ENCODE results near the gene MICAL2. TPM values are rescaled to one million over a fixed set of nuclear protein-coding genes. Genes with fewer than 3 reads are reported as not detected.

MICAL2 gene
- total and polyA plus RNA-seq, 2 of the 8 experiments (the other 6 are each of a cell fraction or from before 2014, with no cell fraction given), result 1.3 to 4.1 TPM

DNA sequence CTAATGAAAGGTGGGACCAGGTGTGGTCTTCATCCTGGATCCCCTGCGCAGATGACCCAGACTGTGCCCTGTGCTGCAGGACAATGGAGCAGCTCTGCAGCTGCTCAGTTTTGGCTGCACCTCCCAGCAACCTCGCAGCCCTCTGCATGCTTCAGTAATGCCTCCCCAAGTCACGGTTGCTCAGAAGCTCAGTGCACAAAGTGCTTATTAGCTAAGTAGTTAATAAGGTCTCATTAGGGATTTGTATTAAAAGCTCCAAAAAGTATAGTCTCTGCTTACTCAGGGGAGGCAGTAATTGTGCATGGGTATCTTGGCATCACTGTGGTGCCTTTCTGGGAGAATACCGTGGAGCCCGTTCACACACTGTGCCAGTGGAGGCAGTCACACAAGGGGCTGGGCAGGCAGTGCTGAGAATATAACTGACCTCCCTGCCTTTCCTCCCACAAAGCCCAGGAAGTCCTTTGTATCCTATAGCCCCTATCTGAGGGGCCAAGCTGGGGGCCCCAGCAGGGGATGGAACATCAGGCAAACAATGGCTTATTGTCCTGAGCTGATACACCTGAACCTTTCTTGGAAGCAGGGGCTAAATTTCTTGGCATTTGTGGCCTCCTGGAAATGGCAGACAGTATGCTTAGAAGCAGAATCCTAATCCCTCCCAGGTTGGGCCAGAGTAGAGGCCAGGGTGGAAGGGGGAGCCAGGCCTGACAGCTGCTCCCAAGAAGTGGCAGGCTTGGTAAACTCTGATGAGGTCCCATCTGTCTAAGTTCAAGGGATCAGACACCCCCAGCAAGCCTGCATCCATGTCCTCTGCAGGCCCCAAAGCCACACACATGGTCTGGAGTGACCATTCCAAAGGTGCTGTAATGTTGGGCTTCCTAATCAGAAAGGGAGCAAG lies 141.5 kb downstream of the MICAL2 start:
- ChIA-PET CTCF (ENCODE audit: partially characterized antibody) (interaction anchor here (1.0 to 4.2 kb wide), 12 partner anchors 9 to 207 kb away, joined by 3 to 25 read pairs (median 4); no protein-coding TSS in a partner anchor), POLR2A (ENCODE audit: partially characterized antibody) (interaction anchor here (0.5 to 1.9 kb wide), 3 partner anchors 9 to 180 kb away, joined by 3 to 6 read pairs (median 3); no protein-coding TSS in a partner anchor)
- Histone ChIP-seq H3K9me3 (ENCODE audit: insufficient read depth in 2 of 2, low read depth in 1 of 2, low read length in 1 of 2) (no peaks in the 10 kb centered on the region), H4K8ac (ENCODE audit: extremely low read depth, insufficient read depth, low read length) (no peak overlapping the region), H3K4me2 (ENCODE audit: insufficient read depth in 1 of 2, low read depth in 2 of 2, low read length in 2 of 2) (no peak overlapping the region), H2BK120ac (replicated peaks; ENCODE audit: low read depth, low read length) (no peak overlapping the region), H3K79me2 (ENCODE audit: control insufficient read depth in 1 of 2, insufficient read depth in 2 of 2, low read length in 2 of 2) (no peaks in the 10 kb centered on the region), H3K4me3 (ENCODE audit: extremely low read depth in 1 of 4, insufficient read depth in 2 of 4, low read depth in 3 of 4, low read length in 4 of 4) (no peak overlapping the region), H2AFZ (ENCODE audit: low read length) (no peak overlapping the region), H4K91ac (replicated peaks; ENCODE audit: insufficient read length, low read length) (peak overlapping the region; percentile 15), H3K18ac (ENCODE audit: extremely low read depth, low read length) (no peak overlapping the region; the same call in 1 of the 2 replicates), H3K23ac (ENCODE audit: insufficient read length) (no peak overlapping the region), H3K23me2 (ENCODE audit: low read depth, low read length) (no peaks in the 10 kb centered on the region), H2BK12ac (ENCODE audit: low read depth, low read length) (peak overlapping the region; percentile 94; the same call in 1 of the 2 replicates), H4K5ac (ENCODE audit: insufficient read length, low read depth, low read length) (no peak overlapping the region), H3K4me1 (replicated peaks in 1 of 4; ENCODE audit: control insufficient read depth in 3 of 4, insufficient read depth in 4 of 4, low read length in 3 of 4) (peaks cover 5 to 14% (median 11%) of the 10 kb centered on the region in 4 experiments; a peak in 4 of 7 replicates), H4K20me1 (replicated peaks in 1 of 2; ENCODE audit: control insufficient read depth in 1 of 2, insufficient read depth in 2 of 2, low read length in 2 of 2) (no peaks in the 10 kb centered on the region), H3K4ac (replicated peaks; ENCODE audit: insufficient read length, low read depth, low read length) (peak overlapping the region; percentile 25), H2AK5ac (ENCODE audit: low read depth, low read length) (0 out of 2 replicates have a peak overlapping the region, but pooled peaks have one; percentile 30), H3K9ac (replicated peaks in 1 of 4; ENCODE audit: extremely low read depth in 1 of 4, low read depth in 3 of 4, low read length in 3 of 4) (no peak overlapping the region), H3K56ac (replicated peaks; ENCODE audit: insufficient read length, low read depth, low read length) (no peak overlapping the region), H3K27me3 (replicated peaks in 1 of 4; ENCODE audit: control insufficient read depth in 3 of 4, extremely low read depth in 1 of 4, insufficient read depth in 3 of 4, low read length in 3 of 4) (0 out of 7 replicates have a peak, but pooled peaks cover 0 to 2% (median 0%) of the 10 kb centered on the region in 4 experiments), H3K27ac (ENCODE audit: low read depth, low read length) (no peak overlapping the region), H2BK5ac (ENCODE audit: low read depth, low read length) (0 out of 2 replicates have a peak overlapping the region, but pooled peaks have one; percentile 44), H2BK20ac (ENCODE audit: low read length) (no peak overlapping the region; the same call in 1 of the 2 replicates), H3K36me3 (ENCODE audit: control insufficient read depth in 2 of 4, insufficient read depth in 4 of 4, low read length in 3 of 4) (no peaks in the 10 kb centered on the region), H3K79me1 (ENCODE audit: low read depth, low read length) (no peaks in the 10 kb centered on the region), H3K14ac (ENCODE audit: insufficient read length) (no peak overlapping the region), H2BK15ac (ENCODE audit: low read length) (0 out of 2 replicates have a peak overlapping the region, but pooled peaks have one; percentile 61)
- FAIRE-seq, result no peak
- no peak for DNase-seq (ENCODE audit: low read depth in 1 of 2, low spot score in 2 of 2)
- 86% methylated on average over 5 of the region's 5 CpGs; no CpG with 5 or more reads in 1 of the 2 experiments for WGBS, 2 experiments (ENCODE audit: extremely low coverage in 1 of 2, insufficient coverage in 1 of 2, insufficient read length in 1 of 2, insufficient replicate concordance in 2 of 2, low coverage in 1 of 2, low lambda C conversion rate in 2 of 2, missing lambda C conversion rate in 1 of 2)
- no peak for TF ChIP-seq SIN3A (conservative IDR thresholded peaks at IDR 0.05 in 1 of 2, IDR thresholded peaks at IDR 0.05 in 1 of 2; ENCODE audit: low read depth in 1 of 2, low read length in 2 of 2)
- no peak for TF ChIP-seq CBX5 (IDR thresholded peaks at IDR 0.05; ENCODE audit: low read depth, low read length)
- no peak for TF ChIP-seq KDM5A (IDR thresholded peaks at IDR 0.05; ENCODE audit: low read length)
- TF ChIP-seq EP300 (IDR thresholded peaks at IDR 0.05; ENCODE audit: borderline replicate concordance in 1 of 2, low read depth in 2 of 2, low read length in 2 of 2), result no peak
- TF ChIP-seq JUN (IDR thresholded peaks at IDR 0.05; ENCODE audit: low read depth, low read length), result no peak
- TF ChIP-seq, protein P1, sequence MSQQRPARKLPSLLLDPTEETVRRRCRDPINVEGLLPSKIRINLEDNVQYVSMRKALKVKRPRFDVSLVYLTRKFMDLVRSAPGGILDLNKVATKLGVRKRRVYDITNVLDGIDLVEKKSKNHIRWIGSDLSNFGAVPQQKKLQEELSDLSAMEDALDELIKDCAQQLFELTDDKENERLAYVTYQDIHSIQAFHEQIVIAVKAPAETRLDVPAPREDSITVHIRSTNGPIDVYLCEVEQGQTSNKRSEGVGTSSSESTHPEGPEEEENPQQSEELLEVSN (IDR thresholded peaks at IDR 0.05), result no peak
- TF ChIP-seq, protein P2, sequence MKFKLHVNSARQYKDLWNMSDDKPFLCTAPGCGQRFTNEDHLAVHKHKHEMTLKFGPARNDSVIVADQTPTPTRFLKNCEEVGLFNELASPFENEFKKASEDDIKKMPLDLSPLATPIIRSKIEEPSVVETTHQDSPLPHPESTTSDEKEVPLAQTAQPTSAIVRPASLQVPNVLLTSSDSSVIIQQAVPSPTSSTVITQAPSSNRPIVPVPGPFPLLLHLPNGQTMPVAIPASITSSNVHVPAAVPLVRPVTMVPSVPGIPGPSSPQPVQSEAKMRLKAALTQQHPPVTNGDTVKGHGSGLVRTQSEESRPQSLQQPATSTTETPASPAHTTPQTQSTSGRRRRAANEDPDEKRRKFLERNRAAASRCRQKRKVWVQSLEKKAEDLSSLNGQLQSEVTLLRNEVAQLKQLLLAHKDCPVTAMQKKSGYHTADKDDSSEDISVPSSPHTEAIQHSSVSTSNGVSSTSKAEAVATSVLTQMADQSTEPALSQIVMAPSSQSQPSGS (IDR thresholded peaks at IDR 0.05; ENCODE audit: low read length), result no peak

Measured in H1 (cell line).